IMR-90 (cell line): ENCODE results near the gene CENPH. TPM values are rescaled to one million over a fixed set of nuclear protein-coding genes. Genes with fewer than 3 reads are reported as not detected.

ENCODE experiments used
- ATAC-seq: fragments of 200-7000 bp; cut with Tn5 transposase; 2 replicates; pipeline ENCODE4 v1.9.1; 2020; ENCODE audit warnings: low read depth, mild to moderate bottlenecking, moderate library complexity
- BruUV-seq: library from RNA; stranded (reverse); fragments of 400-500 nt; replicated peaks from 2 replicates; lab custom pipeline; 2021; lab: Mats Ljungman, UMichigan
- CTCF ChIA-PET: fragments of 300-600 bp; formaldehyde crosslinking; extraction: SDS; loops from one replicate; lab custom pipeline; 2021; ENCODE audit warnings: antibody characterized with exemption; lab: Yijun Ruan, JAX
- POLR2A ChIA-PET: fragments of 300-600 bp; sonication (Branson Sonifier 250); formaldehyde crosslinking; loops from one replicate; lab custom pipeline; 2022; ENCODE audit warnings: antibody characterized with exemption; ENCODE audit not compliant: unreplicated experiment; lab: Charles Lee
- DNase-seq: peaks from one replicate; pipeline ENCODE4 v3.0.0; 2013
- H2AFZ ChIP-seq: replicated peaks from 2 replicates; pipeline ENCODE3; 2013; ENCODE audit warnings: low read length, mild to moderate bottlenecking; ENCODE audit not compliant: poor library complexity
- H2AK5ac ChIP-seq: 2 replicates; pipeline ENCODE4 v1.6.1; 2013; ENCODE audit warnings: low read depth, low read length, inconsistent platforms
- H2AK9ac ChIP-seq: replicated peaks from 2 replicates; pipeline ENCODE3; 2013; ENCODE audit warnings: mild to moderate bottlenecking, low read depth, low read length, moderate library complexity; ENCODE audit not compliant: poor library complexity
- H2BK120ac ChIP-seq: 2 replicates; pipeline ENCODE4 v1.6.1; 2013; ENCODE audit warnings: low read depth, low read length, inconsistent platforms
- H2BK15ac ChIP-seq: 3 replicates; pipeline ENCODE4 v1.6.1; 2013; ENCODE audit warnings: low read depth, low read length, inconsistent platforms
- H2BK20ac ChIP-seq: 2 replicates; pipeline ENCODE4 v1.6.1; 2013; ENCODE audit warnings: low read depth, mild to moderate bottlenecking, inconsistent platforms, low read length, moderate library complexity
- H2BK5ac ChIP-seq: 2 replicates; pipeline ENCODE4 v1.6.1; 2013; ENCODE audit warnings: mild to moderate bottlenecking, low read depth, low read length, inconsistent platforms; ENCODE audit not compliant: poor library complexity, severe bottlenecking
- H3K14ac ChIP-seq: replicated peaks from 2 replicates; pipeline ENCODE4 v1.6.1; 2013; ENCODE audit warnings: low read depth, low read length, inconsistent platforms
- H3K18ac ChIP-seq: 2 replicates; pipeline ENCODE4 v1.6.1; 2013; ENCODE audit warnings: low read depth, low read length, control low read depth
- H3K23ac ChIP-seq: 2 replicates; pipeline ENCODE4 v1.6.1; 2013; ENCODE audit warnings: low read depth, low read length, inconsistent platforms
- H3K27ac ChIP-seq: 2 replicates; pipeline ENCODE4 v1.5.1; 2013; ENCODE audit warnings: mild to moderate bottlenecking, control low read depth, low read length; ENCODE audit not compliant: insufficient read depth
- H3K27me3 ChIP-seq: 2 replicates; pipeline ENCODE4 v1.6.1; 2013; ENCODE audit warnings: low read length; ENCODE audit not compliant: control insufficient read depth, insufficient read depth
- H3K36me3 ChIP-seq: 2 replicates; pipeline ENCODE4 v1.6.1; 2013; ENCODE audit warnings: low read length, mixed read lengths; ENCODE audit not compliant: control insufficient read depth, insufficient read depth
- H3K4ac ChIP-seq: 2 replicates; pipeline ENCODE4 v1.6.1; 2013; ENCODE audit warnings: low read depth, low read length, inconsistent platforms
- H3K4me1 ChIP-seq: 2 replicates; pipeline ENCODE4 v1.6.1; 2013; ENCODE audit warnings: low read length, mixed read lengths; ENCODE audit not compliant: control insufficient read depth, insufficient read depth
- H3K4me2 ChIP-seq: 2 replicates; pipeline ENCODE4 v1.6.1; 2013; ENCODE audit warnings: low read depth, mild to moderate bottlenecking, control low read depth, low read length, moderate library complexity
- H3K4me3 ChIP-seq: 2 replicates; pipeline ENCODE4 v1.5.1; 2013; ENCODE audit warnings: low read depth, mild to moderate bottlenecking, control low read depth, low read length, moderate library complexity; ENCODE audit not compliant: insufficient read depth
- H3K56ac ChIP-seq: 2 replicates; pipeline ENCODE4 v1.6.1; 2013; ENCODE audit warnings: low read length, inconsistent platforms; ENCODE audit not compliant: insufficient read depth; ENCODE audit errors: extremely low read depth
- H3K79me1 ChIP-seq, 2 experiments: 2 replicates each; pipeline ENCODE4 v1.6.1; 2013; ENCODE audit warnings: low read length in 2 of 2, inconsistent platforms in 1 of 2, low read depth in 1 of 2
- H3K9ac ChIP-seq: 2 replicates; pipeline ENCODE4 v1.6.1; 2013; ENCODE audit warnings: low read depth, low read length, control low read depth
- H3K9me1 ChIP-seq: 2 replicates; pipeline ENCODE4 v1.6.1; 2013; ENCODE audit warnings: low read length, inconsistent platforms; ENCODE audit not compliant: insufficient read depth
- H3K9me3 ChIP-seq: 2 replicates; pipeline ENCODE4 v1.6.1; 2013; ENCODE audit warnings: low read length; ENCODE audit not compliant: control insufficient read depth, insufficient read depth
- H4K20me1 ChIP-seq: 2 replicates; pipeline ENCODE4 v1.6.1; 2013; ENCODE audit warnings: low read length, inconsistent platforms; ENCODE audit not compliant: insufficient read depth
- H4K5ac ChIP-seq: 2 replicates; pipeline ENCODE4 v1.6.1; 2013; ENCODE audit warnings: mild to moderate bottlenecking, low read depth, low read length, control low read depth
- H4K8ac ChIP-seq, 2 experiments: 2 replicates each; pipeline ENCODE4 v1.6.1; 2013; ENCODE audit warnings: low read depth in 2 of 2, low read length in 2 of 2, control low read depth in 1 of 2, inconsistent platforms in 1 of 2
- H4K91ac ChIP-seq: 2 replicates; pipeline ENCODE4 v1.6.1; 2013; ENCODE audit warnings: low read depth, low read length, inconsistent platforms; ENCODE audit not compliant: insufficient read depth
- MXI1 ChIP-seq: IDR thresholded peaks from 2 replicates; pipeline ENCODE4 v1.6.1; 2012; ENCODE audit warnings: low read depth, mild to moderate bottlenecking, low read length, moderate library complexity, borderline replicate concordance
- WGBS, 2 experiments: methylation state at CpG; one replicate each; pipeline versions ENCODE4 v1.1.5 to v1.1.7; 2013; ENCODE audit warnings: missing lambda C conversion rate in 2 of 2; ENCODE audit not compliant: insufficient read length in 1 of 2; ENCODE audit errors: extremely low coverage in 2 of 2; 5-methylcytosine and 5-hydroxymethylcytosine counted together
- dilution Hi-C: fragments of 300-500 bp; cut with HindIII; formaldehyde crosslinking; loops from one replicate; pipeline ENCODE4 v1.14.3; 2018; ENCODE audit warnings: low sequenced_read_pairs; ENCODE audit not compliant: unreplicated experiment
- in situ Hi-C: fragments of 300-500 bp; cut with MboI; formaldehyde crosslinking; loops from 3 replicates; pipeline ENCODE4 v1.14.3; 2019; ENCODE audit warnings: low sequenced_read_pairs, inconsistent platforms, mixed read lengths
- intact Hi-C: fragments of 100-400 bp; cut with micrococcal nuclease; formaldehyde crosslinking; loops from 2 replicates; pipeline ENCODE4 v1.10.0; 2022
- polyA plus RNA-seq, 3 experiments: library from polyadenylated mRNA; depleted of rRNA; stranded (reverse); fragments of >200 nt; gene quantifications; 2 replicates each; pipeline ENCODE4 v1.2.3, GENCODE V29; 2012; ENCODE audit warnings: low replicate concordance in 1 of 3
- total RNA-seq: library from RNA; depleted of rRNA; stranded (reverse); fragments of >200 nt; gene quantifications from 2 replicates; pipeline ENCODE4 v1.2.3, GENCODE V29; 2012

Gene CENPH
- total and polyA plus RNA-seq, 2 of the 4 experiments (the other 2 are of a cell fraction): 3.8 to 7.8 TPM

DNA sequence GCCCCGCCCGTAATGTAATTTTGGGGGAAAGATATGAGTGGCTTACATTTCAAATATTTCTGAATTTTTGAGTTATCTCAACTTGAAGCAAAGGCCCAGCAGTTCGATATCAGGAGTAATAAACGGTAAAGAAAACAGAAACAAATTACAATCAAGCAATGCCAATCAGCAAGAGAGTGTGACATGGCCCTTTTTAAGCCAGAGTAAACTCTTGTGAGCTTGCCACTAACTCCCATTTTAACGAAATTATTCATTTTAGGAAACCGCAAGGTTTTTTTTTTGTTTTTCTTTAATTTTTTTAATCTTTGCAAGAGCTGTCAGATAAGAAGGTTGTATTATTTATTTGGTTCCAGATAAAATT is 27.7 kb downstream of the CENPH start:
- no peak overlapping the region; the same call in 1 of the 2 replicates for H3K56ac ChIP-seq
- intact Hi-C loops: no loop called here
- no peak overlapping the region for H3K18ac ChIP-seq
- POLR2A ChIA-PET: no interaction called here
- no peak overlapping the region for H3K9ac ChIP-seq
- H2BK20ac ChIP-seq: no peak overlapping the region
- 0 out of 2 replicates have a peak overlapping the region, but pooled peaks have one; percentile 51 for H2AK5ac ChIP-seq
- H3K4me3 ChIP-seq: peak overlapping the region; percentile 91
- H2AFZ ChIP-seq: peak overlapping the region; percentile 32
- H3K27me3 ChIP-seq: no peaks in the 10 kb centered on the region
- H3K14ac ChIP-seq: peak overlapping the region; percentile 76; the same call in 1 of the 2 replicates
- no TSS peak for BruUV-seq
- peak overlapping the region; percentile 51; the same call in 1 of the 2 replicates for H3K4me2 ChIP-seq
- H4K91ac ChIP-seq: peak overlapping the region; percentile 30; the same call in 1 of the 2 replicates
- dilution Hi-C loops: no loop called here
- no peak for DNase-seq
- WGBS, 2 experiments: no CpG with 5 or more reads among the region's 6 CpGs
- in situ Hi-C loops: no loop called here
- H2AK9ac ChIP-seq: peak overlapping the region; percentile 88
- H3K9me1 ChIP-seq: no peaks in the 10 kb centered on the region
- no peak overlapping the region for H3K27ac ChIP-seq
- H3K4ac ChIP-seq: peak overlapping the region; percentile 69; the same call in 1 of the 2 replicates
- H3K4me1 ChIP-seq: peaks cover 6% of the 10 kb centered on the region
- no peak overlapping the region for H2BK120ac ChIP-seq
- H3K9me3 ChIP-seq: no peaks in the 10 kb centered on the region
- peak overlapping the region; percentile 37 to 76; a peak in 3 of 4 replicates for H4K8ac ChIP-seq
- H3K23ac ChIP-seq: no peak overlapping the region
- no peaks in the 10 kb centered on the region for H4K20me1 ChIP-seq
- CTCF ChIA-PET: interaction anchor here (0.9 kb wide), 1 partner anchor 11 kb away, joined by 3 read pairs; no protein-coding TSS in a partner anchor
- no peak overlapping the region for H2BK5ac ChIP-seq
- H2BK15ac ChIP-seq: no peak overlapping the region
- 0 out of 2 replicates have a peak, but pooled peaks cover 2% of the 10 kb centered on the region for H3K36me3 ChIP-seq
- TF ChIP-seq MXI1: no peak
- ATAC-seq: no peak
- peaks cover 15 to 16% of the 10 kb centered on the region in 2 experiments; a peak in 3 of 4 replicates for H3K79me1 ChIP-seq
- H4K5ac ChIP-seq: peak overlapping the region; percentile 42; the same call in 1 of the 2 replicates
